NCI-H524 treated with DMSO at 0.1 percent for 48 hours (cell line): ENCODE results near the gene PPIA.

Source experiments
- DNase-seq: peaks from one replicate; lab custom pipeline; 2025; lab: John Stamatoyannopoulos, UW

The PPIA gene

DNA sequence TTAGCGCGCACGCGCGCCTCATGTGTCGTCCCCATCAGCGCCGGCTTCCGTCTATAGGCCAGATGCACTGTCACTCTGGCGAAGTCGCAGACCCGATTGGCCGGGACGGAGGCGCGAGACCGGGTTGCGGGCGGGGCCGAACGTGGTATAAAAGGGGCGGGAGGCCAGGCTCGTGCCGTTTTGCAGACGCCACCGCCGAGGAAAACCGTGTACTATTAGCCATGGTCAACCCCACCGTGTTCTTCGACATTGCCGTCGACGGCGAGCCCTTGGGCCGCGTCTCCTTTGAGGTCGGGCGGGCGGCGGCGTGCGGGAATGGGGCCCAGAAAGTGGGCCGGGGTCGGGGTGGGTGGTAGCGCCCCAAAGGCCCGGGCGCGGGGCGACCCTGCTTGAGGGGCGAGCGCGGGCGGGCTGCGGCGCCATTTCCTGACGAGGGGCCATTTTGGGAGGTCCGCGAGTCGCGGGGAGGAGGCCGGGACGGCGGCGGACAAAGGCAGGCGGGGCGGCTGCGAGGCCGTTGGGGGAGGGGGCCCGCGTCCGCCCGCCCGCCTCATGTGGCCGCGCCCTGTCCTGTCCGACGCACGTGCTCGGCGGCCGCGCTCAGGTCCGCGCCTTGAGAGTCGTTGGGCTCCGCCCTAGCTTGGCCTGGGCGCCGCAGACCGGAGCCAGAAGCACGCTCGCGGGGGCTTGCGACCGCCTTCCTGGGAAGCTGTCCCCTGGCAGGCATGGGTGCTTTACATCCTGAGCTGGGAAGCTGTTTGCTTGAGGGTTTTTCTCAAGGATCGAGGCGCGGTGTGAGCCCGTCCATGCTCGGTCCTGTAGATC, at the start of gene PPIA:
Gene PPIA (plus strand): TSS at position 178 of the 825 bp plus-strand sequence. CDS start 44 bp downstream, at position 222.
- peak; percentile 54 for DNase-seq

GRCh38 chr7:44748045-44748947, 48.2 kb upstream of the PPIA start, which contains the start of gene ZMIZ2:
ZMIZ2 (plus strand) TSS chr7:44748847; CDS start chr7:44756250, 7,403 bp downstream.
- peak; percentile 32 for DNase-seq

- no peak for DNase-seq
Observed at GRCh38 chr7:44748948-44749731, 47.3 kb upstream of the PPIA start.

DNA sequence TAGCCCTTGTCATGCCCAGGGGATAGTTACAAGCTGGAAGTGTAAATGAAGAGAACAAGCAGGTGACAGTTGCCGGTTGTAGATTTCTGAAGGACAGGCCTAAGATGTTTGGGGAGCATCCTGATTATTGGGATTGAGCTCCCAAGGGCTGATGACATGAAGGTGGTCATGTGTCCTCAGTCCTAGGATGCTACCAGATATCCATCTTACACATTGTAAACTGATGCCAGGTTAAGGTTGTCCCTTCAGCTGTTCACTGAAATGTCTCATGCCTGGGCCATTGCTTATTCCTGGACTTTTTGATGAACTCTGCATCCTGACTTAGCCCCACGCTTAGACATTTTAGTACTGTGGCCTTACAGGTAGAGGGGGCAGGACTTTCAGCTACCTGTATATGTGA, 46.5 kb upstream of the PPIA start:
- DNase-seq: no peak

DNA sequence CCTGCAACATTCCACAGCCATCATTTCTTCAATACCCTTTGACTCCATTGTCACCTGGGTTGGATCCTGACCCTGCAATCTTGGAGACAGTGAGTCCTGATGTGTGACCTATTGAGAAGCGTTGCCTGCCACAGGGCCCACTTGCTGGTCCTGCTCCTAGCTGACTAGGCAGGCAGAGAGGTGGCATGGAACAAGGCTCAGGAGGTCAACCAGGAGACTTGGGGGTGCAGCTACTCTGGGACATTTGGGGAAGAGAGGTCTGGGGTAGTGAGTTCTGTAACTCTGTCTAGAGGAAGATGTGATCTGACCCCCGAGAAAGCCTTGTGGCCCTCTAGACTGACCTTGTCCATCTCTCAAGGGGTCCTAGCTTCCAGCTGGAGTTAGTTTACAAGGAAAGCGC, 46.1 kb upstream of the PPIA start:
- DNase-seq: no peak

GRCh38 chr7:44750921-44751571, 45.4 kb upstream of the PPIA start:
- no peak for DNase-seq

- no peak for DNase-seq
Observed at GRCh38 chr7:44752822-44753221, 43.7 kb upstream of the PPIA start.

GRCh38 chr7:44754802-44755697, 41.4 kb upstream of the PPIA start:
- no peak for DNase-seq

DNA sequence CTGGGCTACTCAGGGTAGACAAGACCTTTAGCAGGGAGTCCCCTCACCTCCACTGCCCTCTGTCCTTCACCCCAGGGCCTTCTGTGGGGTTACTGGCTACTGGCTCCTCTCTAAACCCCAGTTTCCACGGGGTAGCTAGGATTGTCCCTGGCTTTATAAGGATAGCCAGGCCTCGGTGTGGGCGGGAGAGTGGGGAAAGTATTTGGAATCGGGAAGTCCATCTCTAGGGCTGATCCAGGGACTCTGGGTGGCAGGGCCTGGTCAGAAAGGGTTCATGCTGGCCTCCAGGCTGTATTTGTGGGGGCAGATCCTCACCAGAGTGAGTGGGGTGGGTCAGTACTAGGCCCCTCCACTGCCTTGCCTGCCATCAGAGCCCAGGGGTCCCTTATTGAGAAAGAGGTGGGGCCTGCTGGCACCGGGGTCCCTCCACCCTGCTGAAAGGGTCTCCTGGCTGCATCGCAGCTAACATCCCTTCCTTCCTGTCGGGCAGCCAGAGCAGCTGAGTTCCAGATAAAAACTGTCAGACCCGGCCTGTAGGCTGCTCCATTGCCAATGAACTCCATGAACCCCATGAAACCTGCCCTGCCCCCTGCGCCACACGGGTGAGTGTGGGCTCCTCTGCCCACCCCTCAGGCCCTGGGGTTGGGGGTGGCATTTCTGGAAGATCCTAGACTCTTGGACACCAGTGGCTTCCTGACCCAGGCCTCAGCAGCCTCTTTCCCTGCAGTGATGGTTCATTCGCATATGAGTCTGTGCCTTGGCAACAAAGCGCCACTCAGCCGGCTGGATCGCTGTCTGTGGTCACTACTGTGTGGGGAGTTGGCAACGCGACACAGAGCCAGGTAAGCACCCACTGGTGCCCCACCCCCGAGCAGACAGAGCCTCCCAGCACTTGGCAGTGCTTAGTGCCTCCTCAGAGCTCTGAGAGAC, 40.5 kb upstream of the PPIA start:
- DNase-seq: no peak

GRCh38 chr7:44756904-44757303, 39.6 kb upstream of the PPIA start:
- DNase-seq: no peak

DNA sequence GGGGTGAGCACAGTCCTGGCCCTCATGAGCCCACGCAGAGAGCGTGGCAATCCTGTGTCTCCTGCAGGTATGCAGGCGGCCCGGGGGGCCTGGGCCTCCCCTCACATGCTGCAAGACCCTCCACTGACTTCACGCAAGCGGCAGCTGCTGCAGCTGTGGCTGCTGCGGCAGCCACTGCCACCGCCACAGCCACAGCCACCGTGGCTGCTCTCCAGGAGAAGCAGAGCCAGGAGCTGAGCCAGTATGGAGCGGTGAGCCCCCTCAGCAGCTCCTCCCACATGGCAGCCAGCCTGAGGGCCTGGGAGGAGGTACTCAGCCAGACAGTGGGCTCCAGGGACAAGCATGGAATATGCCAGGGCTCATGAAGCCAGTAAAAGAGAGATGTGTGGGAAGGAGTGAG, 39.2 kb upstream of the PPIA start:
- no peak for DNase-seq

- DNase-seq: no peak
Observed at GRCh38 chr7:44757739-44758138, 38.7 kb upstream of the PPIA start.

GRCh38 chr7:44759246-44759645, 37.2 kb upstream of the PPIA start:
- DNase-seq: no peak

DNA sequence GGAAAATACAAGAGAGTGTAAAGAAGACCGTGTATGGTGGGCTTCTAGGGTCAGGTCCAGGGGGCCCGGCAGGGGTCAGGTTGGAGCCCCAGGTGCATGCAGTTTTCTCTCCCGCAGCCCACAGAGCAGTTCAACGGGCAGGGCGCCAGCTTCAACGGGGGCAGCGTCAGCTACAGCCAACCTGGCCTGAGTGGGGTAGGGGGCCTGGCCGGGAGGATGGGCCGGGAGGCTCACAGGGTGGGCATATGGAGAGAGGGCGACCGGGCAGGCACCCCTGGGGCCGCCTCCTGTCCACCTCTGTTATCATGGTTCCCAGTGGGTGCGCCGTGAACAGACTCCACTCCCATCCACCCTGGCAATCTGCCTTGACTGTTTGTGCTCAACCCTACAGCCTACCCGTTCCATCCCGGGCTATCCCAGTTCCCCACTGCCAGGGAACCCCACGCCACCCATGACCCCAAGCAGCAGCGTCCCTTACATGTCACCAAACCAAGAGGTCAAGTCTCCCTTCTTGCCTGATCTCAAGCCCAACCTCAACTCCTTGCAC, 36.4 kb upstream of the PPIA start:
- no peak for DNase-seq

GRCh38 chr7:44761207-44762161, 35.0 kb upstream of the PPIA start:
- no peak for DNase-seq

DNA sequence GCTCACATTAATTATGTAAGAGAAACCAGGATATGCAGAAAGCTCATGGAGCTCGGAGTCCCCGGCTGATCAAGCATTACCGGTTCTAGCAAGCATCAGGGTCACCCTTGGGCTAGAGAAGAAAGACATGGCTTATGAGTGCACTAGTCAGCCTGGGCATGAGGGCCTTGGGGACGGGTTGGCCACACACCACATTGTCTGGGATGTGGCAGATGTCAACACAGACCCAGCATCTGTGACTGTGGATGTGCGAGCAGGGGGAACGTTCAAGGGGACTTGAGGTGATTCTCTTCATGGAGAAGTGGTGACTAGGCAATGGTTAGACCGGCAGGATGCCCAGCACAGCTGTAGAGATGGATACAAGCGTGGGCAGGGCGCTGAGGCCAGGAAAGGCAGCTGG, 34.2 kb upstream of the PPIA start:
- no peak for DNase-seq

- DNase-seq: no peak
Observed at GRCh38 chr7:44762726-44763522, 33.6 kb upstream of the PPIA start.
